HL-60 (cell line): ENCODE results near the gene FANCC.

Source experiments
- POLR2AphosphoS5 ChIP-seq: IDR thresholded peaks from 2 replicates; pipeline ENCODE4 v1.6.1; 2012; ENCODE audit warnings: low read depth
- REST ChIP-seq: IDR thresholded peaks from 2 replicates; pipeline ENCODE4 v1.6.1; 2012; ENCODE audit warnings: low read depth; ENCODE audit not compliant: insufficient replicate concordance

GRCh38 chr9:95338243-95338642, 20.7 kb upstream of the FANCC start:
- TF ChIP-seq REST (no peak), POLR2AphosphoS5 (no peak)
